Measurements from ENCODE around the gene STX4.

DNA sequence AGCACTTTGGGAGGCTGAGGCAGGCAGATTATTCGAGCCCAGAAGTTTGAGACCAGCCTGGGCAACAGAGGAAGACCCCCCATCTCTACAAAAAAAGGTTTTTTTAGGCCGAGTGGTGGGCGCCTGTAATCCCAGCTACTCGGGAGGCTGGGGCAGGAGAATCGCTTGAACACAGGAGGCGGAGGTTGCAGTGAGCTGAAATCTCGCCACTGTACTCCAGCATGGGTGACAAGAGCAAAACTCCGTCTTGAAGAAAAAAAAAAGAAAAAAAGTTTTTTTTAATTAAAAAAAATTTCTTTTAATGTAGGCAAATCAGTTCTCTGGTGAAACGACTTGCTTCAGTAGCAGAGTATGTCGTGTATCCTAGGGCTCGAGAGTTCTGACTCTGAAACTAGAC lies 37.4 kb upstream of the STX4 start:
- TF ChIP-seq, protein P1, sequence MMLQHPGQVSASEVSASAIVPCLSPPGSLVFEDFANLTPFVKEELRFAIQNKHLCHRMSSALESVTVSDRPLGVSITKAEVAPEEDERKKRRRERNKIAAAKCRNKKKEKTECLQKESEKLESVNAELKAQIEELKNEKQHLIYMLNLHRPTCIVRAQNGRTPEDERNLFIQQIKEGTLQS (IDR thresholded peaks at IDR 0.05), result no peak
- TF ChIP-seq, protein P2, sequence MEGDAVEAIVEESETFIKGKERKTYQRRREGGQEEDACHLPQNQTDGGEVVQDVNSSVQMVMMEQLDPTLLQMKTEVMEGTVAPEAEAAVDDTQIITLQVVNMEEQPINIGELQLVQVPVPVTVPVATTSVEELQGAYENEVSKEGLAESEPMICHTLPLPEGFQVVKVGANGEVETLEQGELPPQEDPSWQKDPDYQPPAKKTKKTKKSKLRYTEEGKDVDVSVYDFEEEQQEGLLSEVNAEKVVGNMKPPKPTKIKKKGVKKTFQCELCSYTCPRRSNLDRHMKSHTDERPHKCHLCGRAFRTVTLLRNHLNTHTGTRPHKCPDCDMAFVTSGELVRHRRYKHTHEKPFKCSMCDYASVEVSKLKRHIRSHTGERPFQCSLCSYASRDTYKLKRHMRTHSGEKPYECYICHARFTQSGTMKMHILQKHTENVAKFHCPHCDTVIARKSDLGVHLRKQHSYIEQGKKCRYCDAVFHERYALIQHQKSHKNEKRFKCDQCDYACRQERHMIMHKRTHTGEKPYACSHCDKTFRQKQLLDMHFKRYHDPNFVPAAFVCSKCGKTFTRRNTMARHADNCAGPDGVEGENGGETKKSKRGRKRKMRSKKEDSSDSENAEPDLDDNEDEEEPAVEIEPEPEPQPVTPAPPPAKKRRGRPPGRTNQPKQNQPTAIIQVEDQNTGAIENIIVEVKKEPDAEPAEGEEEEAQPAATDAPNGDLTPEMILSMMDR (IDR thresholded peaks at IDR 0.05; ENCODE audit: low read depth, low read length, missing input control), result no peak
- TF ChIP-seq HNF4A (conservative IDR thresholded peaks at IDR 0.05) (no peak), FOXA2 (IDR thresholded peaks at IDR 0.05) (no peak), TAF1 (conservative IDR thresholded peaks at IDR 0.05) (no peak), EGR1 (IDR thresholded peaks at IDR 0.05; ENCODE audit: low read depth in 2 of 2) (no peak), YY1 (IDR thresholded peaks at IDR 0.05) (no peak), RAD21 (IDR thresholded peaks at IDR 0.05) (no peak)
- TF ChIP-seq, protein P3, sequence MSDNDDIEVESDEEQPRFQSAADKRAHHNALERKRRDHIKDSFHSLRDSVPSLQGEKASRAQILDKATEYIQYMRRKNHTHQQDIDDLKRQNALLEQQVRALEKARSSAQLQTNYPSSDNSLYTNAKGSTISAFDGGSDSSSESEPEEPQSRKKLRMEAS (IDR thresholded peaks at IDR 0.05), result no peak
- TF ChIP-seq, protein P4, sequence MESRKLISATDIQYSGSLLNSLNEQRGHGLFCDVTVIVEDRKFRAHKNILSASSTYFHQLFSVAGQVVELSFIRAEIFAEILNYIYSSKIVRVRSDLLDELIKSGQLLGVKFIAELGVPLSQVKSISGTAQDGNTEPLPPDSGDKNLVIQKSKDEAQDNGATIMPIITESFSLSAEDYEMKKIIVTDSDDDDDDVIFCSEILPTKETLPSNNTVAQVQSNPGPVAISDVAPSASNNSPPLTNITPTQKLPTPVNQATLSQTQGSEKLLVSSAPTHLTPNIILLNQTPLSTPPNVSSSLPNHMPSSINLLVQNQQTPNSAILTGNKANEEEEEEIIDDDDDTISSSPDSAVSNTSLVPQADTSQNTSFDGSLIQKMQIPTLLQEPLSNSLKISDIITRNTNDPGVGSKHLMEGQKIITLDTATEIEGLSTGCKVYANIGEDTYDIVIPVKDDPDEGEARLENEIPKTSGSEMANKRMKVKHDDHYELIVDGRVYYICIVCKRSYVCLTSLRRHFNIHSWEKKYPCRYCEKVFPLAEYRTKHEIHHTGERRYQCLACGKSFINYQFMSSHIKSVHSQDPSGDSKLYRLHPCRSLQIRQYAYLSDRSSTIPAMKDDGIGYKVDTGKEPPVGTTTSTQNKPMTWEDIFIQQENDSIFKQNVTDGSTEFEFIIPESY (IDR thresholded peaks at IDR 0.05), result no peak

Measured in liver (tissue), 3 donors.